Esophagus muscularis mucosa (tissue), 4 donors: ENCODE data around the gene RAD51B. TPM values are rescaled to one million over a fixed set of nuclear protein-coding genes. Genes with fewer than 3 reads are reported as not detected.
"Not testable (repeated sequence)": the region's sequence is repeated elsewhere in the genome, so short reads cannot be mapped to it uniquely, and the experiment has no call there.

Experiments used
- DNase-seq: peaks from one replicate; pipeline ENCODE4 v3.0.0-alpha.2; 2017; ENCODE audit errors: extremely low spot score
- H3K27ac ChIP-seq, 4 donors: fragments of 200-600 bp; sonication (generic); replicated peaks in 1 of 4; 1 replicate in 3 of 4; 2 replicates in 1 of 4; pipeline ENCODE4 v1.5.1; 2016 to 2019; ENCODE audit warnings: mild to moderate bottlenecking in 1 of 4
- H3K27me3 ChIP-seq, 4 donors: fragments of 200-600 bp; sonication (generic); one replicate each; pipeline versions ENCODE4 v1.5.1 to v1.6.0; 2016 to 2019
- H3K36me3 ChIP-seq, 4 donors: fragments of 200-600 bp; sonication (generic); one replicate each; pipeline ENCODE4 v1.5.1; 2016 to 2019
- H3K4me1 ChIP-seq, 4 donors: fragments of 200-600 bp; sonication (generic); one replicate each; pipeline ENCODE4 v1.5.1; 2016 to 2019
- H3K4me3 ChIP-seq, 4 donors: fragments of 200-600 bp; sonication (generic); 1 replicate in 2 of 4; 2 replicates in 2 of 4; pipeline ENCODE4 v1.5.1; 2016 to 2019; ENCODE audit warnings: mild to moderate bottlenecking in 4 of 4, moderate library complexity in 1 of 4
- H3K9me3 ChIP-seq, 4 donors: fragments of 200-600 bp; sonication (generic); 1 replicate in 3 of 4; 2 replicates in 1 of 4; pipeline ENCODE4 v1.5.1; 2016 to 2019
- CTCF ChIP-seq, 3 experiments: fragments of 200-600 bp in 2 of 3; fragments of 450-650 bp in 1 of 3; sonication (generic) in 2 of 3; IDR thresholded peaks; one replicate each; pipeline ENCODE4 v1.5.1; 2017 to 2019; ENCODE audit warnings: antibody characterized with exemption in 3 of 3, mild to moderate bottlenecking in 2 of 3, moderate library complexity in 1 of 3
- EP300 ChIP-seq: sonication (generic); formaldehyde crosslinking; IDR thresholded peaks from one replicate; pipeline ENCODE4 v1.6.1; 2017; ENCODE audit warnings: antibody characterized with exemption
- POLR2A ChIP-seq: fragments of 450-650 bp; IDR thresholded peaks from one replicate; pipeline ENCODE4 v1.6.1; 2017; ENCODE audit warnings: antibody characterized with exemption, moderate library complexity, mild to moderate bottlenecking, low read depth
- POLR2AphosphoS5 ChIP-seq, 2 donors: sonication (generic); formaldehyde crosslinking; IDR thresholded peaks; one replicate each; pipeline ENCODE4 v1.6.1; 2017; ENCODE audit warnings: antibody characterized with exemption in 2 of 2
- WGBS: methylation state at CpG from one replicate; pipeline ENCODE4 v1.1.5; 2018; 5-methylcytosine and 5-hydroxymethylcytosine counted together
- intact Hi-C: fragments of 100-400 bp; cut with DNase I; formaldehyde crosslinking; loops from one replicate; pipeline ENCODE4 v1.15.1; 2023
- total RNA-seq, 4 donors: library from RNA; depleted of rRNA; stranded (reverse); fragments of >200 nt; gene quantifications; one replicate each; pipeline versions ENCODE4 v1.1.0 to v1.2.1, GENCODE V29; 2016

The RAD51B gene
- total RNA-seq, 4 donors from 2014 or later = 2.8 to 11.1 (median 5.1) TPM

- H3K27me3 ChIP-seq = no peaks in the 10 kb centered on the region
- WGBS = 59% methylated on average over 3 of the region's 3 CpGs
- H3K27ac ChIP-seq = no peak overlapping the region
- no peak overlapping the region for H3K4me3 ChIP-seq
- no peaks in the 10 kb centered on the region for H3K9me3 ChIP-seq
- no peak for TF ChIP-seq CTCF (IDR thresholded peaks at IDR 0.05)
- no peak for TF ChIP-seq EP300
- TF ChIP-seq POLR2AphosphoS5 (IDR thresholded peaks at IDR 0.05) = no peak
- TF ChIP-seq POLR2A = no peak
- intact Hi-C loops = no loop called here
- no peak for DNase-seq
- H3K36me3 ChIP-seq = no peaks in the 10 kb centered on the region
- H3K4me1 ChIP-seq = peaks cover 4 to 48% (median 32%) of the 10 kb centered on the region in 4 donors
Measured at GRCh38 chr14:68177728-68178127, 358.1 kb downstream of the RAD51B start.

DNA sequence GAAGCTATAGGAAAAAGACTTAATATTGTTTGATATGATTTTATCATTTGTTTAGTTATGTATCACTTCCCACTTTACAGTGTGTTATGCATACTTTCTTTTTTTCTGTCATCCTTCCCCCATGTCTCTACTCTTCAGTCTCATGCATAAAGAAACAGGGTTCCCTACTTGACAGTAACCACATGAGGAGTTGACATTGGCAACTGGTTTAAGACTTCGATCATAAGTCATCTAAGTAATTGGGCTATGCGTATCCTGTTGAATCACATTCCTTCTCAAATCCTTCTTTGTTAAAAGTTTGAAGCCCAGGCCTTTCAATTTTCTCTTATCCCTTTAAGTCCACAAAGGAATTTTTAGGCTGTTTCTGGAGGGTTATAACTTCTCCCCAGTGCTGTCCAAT is 358.7 kb downstream of the RAD51B start:
- H3K27me3 ChIP-seq = no peaks in the 10 kb centered on the region
- H3K4me3 ChIP-seq = no peak overlapping the region
- H3K36me3 ChIP-seq = no peaks in the 10 kb centered on the region
- 92% methylated on average over 2 of the region's 2 CpGs for WGBS
- no peak for TF ChIP-seq EP300
- TF ChIP-seq POLR2A = no peak
- TF ChIP-seq POLR2AphosphoS5 (IDR thresholded peaks at IDR 0.05) = no peak
- no peak for TF ChIP-seq CTCF (IDR thresholded peaks at IDR 0.05)
- intact Hi-C loops = no loop called here
- no peak for DNase-seq
- H3K9me3 ChIP-seq = no peaks in the 10 kb centered on the region
- peaks cover 3 to 42% (median 27%) of the 10 kb centered on the region in 4 donors for H3K4me1 ChIP-seq
- H3K27ac ChIP-seq = no peak overlapping the region

GRCh38 chr14:68181519-68182326 is 362.1 kb downstream of the RAD51B start:
- intact Hi-C loops = no loop called here
- 87% methylated on average over 3 of the region's 3 CpGs for WGBS
- Histone ChIP-seq H3K4me1 (peaks cover 3 to 21% (median 12%) of the 10 kb centered on the region in 4 donors), H3K4me3 (no peak overlapping the region), H3K27ac (no peak overlapping the region), H3K27me3 (no peaks in the 10 kb centered on the region), H3K36me3 (no peaks in the 10 kb centered on the region), H3K9me3 (no peaks in the 10 kb centered on the region)
- DNase-seq = no peak
- TF ChIP-seq POLR2AphosphoS5 (IDR thresholded peaks at IDR 0.05) (no peak), CTCF (IDR thresholded peaks at IDR 0.05) (no peak), EP300 (no peak), POLR2A (no peak)

DNA sequence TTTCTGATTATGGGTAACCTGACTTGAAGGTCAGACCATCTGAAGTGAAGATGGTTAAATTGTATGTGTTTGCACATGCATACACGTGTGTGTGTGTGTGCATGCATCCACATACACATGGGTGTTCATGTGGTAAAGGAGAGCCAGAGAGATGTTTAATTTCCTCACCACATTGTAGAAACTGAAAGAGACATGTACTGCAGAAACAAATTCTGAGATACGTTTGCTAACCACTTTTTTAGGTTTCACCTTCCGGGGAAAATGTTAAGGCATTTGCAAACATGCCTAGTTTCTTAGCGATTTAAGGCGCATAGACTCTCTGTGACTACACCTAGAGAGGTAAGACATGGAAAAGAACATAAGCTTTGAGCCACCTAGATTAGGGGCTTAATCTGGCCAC is 362.9 kb downstream of the RAD51B start:
- no peak for DNase-seq
- WGBS = 87% methylated on average over 5 of the region's 5 CpGs
- Histone ChIP-seq H3K27ac (no peak overlapping the region), H3K27me3 (no peaks in the 10 kb centered on the region), H3K9me3 (no peaks in the 10 kb centered on the region), H3K36me3 (no peaks in the 10 kb centered on the region), H3K4me1 (peaks cover 3 to 17% (median 10%) of the 10 kb centered on the region in 4 donors), H3K4me3 (no peak overlapping the region)
- intact Hi-C loops = no loop called here
- TF ChIP-seq CTCF (IDR thresholded peaks at IDR 0.05) (no peak), POLR2A (no peak), POLR2AphosphoS5 (IDR thresholded peaks at IDR 0.05) (no peak), EP300 (no peak)

DNA sequence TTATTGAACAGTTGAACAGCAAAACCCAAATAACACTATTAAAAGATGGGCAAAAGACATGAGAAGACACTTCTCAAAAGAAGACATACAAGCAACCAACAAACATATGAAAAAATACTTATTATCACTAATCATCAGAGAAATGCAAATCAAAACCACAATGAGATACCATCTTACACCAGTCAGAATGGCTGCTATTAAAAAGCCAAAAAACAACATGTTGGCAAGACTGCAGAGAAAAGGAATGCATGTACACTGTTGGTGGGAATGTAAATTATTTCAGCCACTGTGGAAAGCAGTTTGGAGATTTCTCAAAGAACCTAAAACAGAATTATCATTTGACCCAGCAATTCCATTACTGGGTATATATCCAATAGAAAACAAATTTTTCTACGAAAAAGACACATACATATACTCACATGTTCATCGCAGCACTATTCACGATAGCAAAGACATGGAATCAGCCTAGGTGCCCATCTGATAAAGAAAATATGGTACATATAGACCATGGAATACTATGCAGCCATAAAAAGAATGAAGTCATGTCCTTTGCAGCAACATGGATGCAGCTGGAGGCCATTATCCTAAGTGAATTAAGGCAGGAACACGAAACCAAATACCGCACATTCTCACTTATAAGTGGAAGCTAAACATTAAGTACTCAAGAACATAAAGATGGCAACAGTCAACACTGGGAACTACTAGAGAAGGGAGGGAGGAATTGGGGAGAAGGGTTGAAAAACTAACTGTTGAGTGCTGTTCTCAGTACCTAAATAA is 367.1 kb downstream of the RAD51B start:
- H3K4me1 ChIP-seq, DNase-seq, H3K36me3 ChIP-seq, H3K27me3 ChIP-seq, H3K4me3 ChIP-seq, H3K9me3 ChIP-seq, H3K27ac ChIP-seq, intact Hi-C loops: not testable (repeated sequence)
- WGBS = 100% methylated on average over 5 of the region's 5 CpGs
